H9 (cell line): ENCODE results near the gene RBFOX1. TPM values are rescaled to one million over a fixed set of nuclear protein-coding genes. Genes with fewer than 3 reads are reported as not detected.

Source experiments
- DNase-seq: peaks from one replicate; pipeline ENCODE4 v3.0.0-alpha.2; 2017
- H2AFZ ChIP-seq: one replicate; pipeline ENCODE4 v1.6.1; 2013; ENCODE audit warnings: mild to moderate bottlenecking, low read length, control low read depth, moderate library complexity
- H2AK5ac ChIP-seq: 2 replicates; pipeline ENCODE4 v1.6.1; 2013; ENCODE audit warnings: low read length, control low read depth, mixed read lengths; ENCODE audit not compliant: insufficient read length
- H2BK120ac ChIP-seq: one replicate; pipeline ENCODE4 v1.6.1; 2013; ENCODE audit warnings: low read depth, mild to moderate bottlenecking, low read length, control low read depth, inconsistent platforms; ENCODE audit not compliant: poor library complexity, severe bottlenecking
- H2BK12ac ChIP-seq: 2 replicates; pipeline ENCODE4 v1.6.1; 2013; ENCODE audit warnings: low read length, control low read depth, mixed read lengths, low read depth; ENCODE audit not compliant: insufficient read length
- H2BK15ac ChIP-seq: 2 replicates; pipeline ENCODE4 v1.6.1; 2013; ENCODE audit warnings: low read depth, low read length, control low read depth
- H2BK20ac ChIP-seq: one replicate; pipeline ENCODE4 v1.6.1; 2013; ENCODE audit warnings: low read depth, mild to moderate bottlenecking, low read length, control low read depth, inconsistent platforms; ENCODE audit not compliant: poor library complexity, severe bottlenecking
- H2BK5ac ChIP-seq: 2 replicates; pipeline ENCODE4 v1.6.1; 2013; ENCODE audit warnings: low read length, control low read depth, mixed read lengths; ENCODE audit not compliant: insufficient read length
- H3K14ac ChIP-seq: 2 replicates; pipeline ENCODE4 v1.6.1; 2013; ENCODE audit warnings: low read length, control low read depth; ENCODE audit not compliant: insufficient read depth
- H3K18ac ChIP-seq: 2 replicates; pipeline ENCODE4 v1.6.1; 2013; ENCODE audit warnings: low read depth, mild to moderate bottlenecking, mixed read lengths, low read length, control low read depth; ENCODE audit not compliant: insufficient read length
- H3K23ac ChIP-seq: 2 replicates; pipeline ENCODE4 v1.6.1; 2013; ENCODE audit warnings: low read length, control low read depth, mixed read lengths, low read depth; ENCODE audit not compliant: insufficient read length
- H3K23me2 ChIP-seq: 2 replicates; pipeline ENCODE4 v1.6.1; 2013; ENCODE audit warnings: low read depth, mild to moderate bottlenecking, mixed read lengths, low read length, control low read depth; ENCODE audit not compliant: insufficient read length, poor library complexity, severe bottlenecking
- H3K27ac ChIP-seq: 2 replicates; pipeline ENCODE4 v1.5.1; 2013; ENCODE audit warnings: low read length, control low read depth, mixed read lengths, low read depth; ENCODE audit not compliant: insufficient read length
- H3K27me3 ChIP-seq: 2 replicates; pipeline ENCODE4 v1.6.1; 2013; ENCODE audit warnings: low read length, control low read depth, inconsistent platforms; ENCODE audit not compliant: insufficient read depth
- H3K4ac ChIP-seq: 2 replicates; pipeline ENCODE4 v1.6.1; 2013; ENCODE audit warnings: low read depth, mild to moderate bottlenecking, control low read depth, inconsistent platforms, low read length, moderate library complexity
- H3K4me1 ChIP-seq: 2 replicates; pipeline ENCODE4 v1.6.1; 2013; ENCODE audit warnings: low read length, control low read depth, inconsistent platforms; ENCODE audit not compliant: insufficient read depth
- H3K4me2 ChIP-seq: 2 replicates; pipeline ENCODE4 v1.6.1; 2013; ENCODE audit warnings: low read length, control low read depth, mixed read lengths; ENCODE audit not compliant: insufficient read length, insufficient read depth
- H3K56ac ChIP-seq: 2 replicates; pipeline ENCODE4 v1.6.1; 2013; ENCODE audit warnings: low read depth, mild to moderate bottlenecking, mixed read lengths, low read length, control low read depth; ENCODE audit not compliant: insufficient read length
- H3K79me1 ChIP-seq: 2 replicates; pipeline ENCODE4 v1.6.1; 2013; ENCODE audit warnings: low read depth, mild to moderate bottlenecking, moderate library complexity, low read length, control low read depth, inconsistent platforms; ENCODE audit not compliant: insufficient read depth, poor library complexity, severe bottlenecking
- H3K79me2 ChIP-seq: 2 replicates; pipeline ENCODE4 v1.6.1; 2013; ENCODE audit warnings: low read length, control low read depth, inconsistent platforms; ENCODE audit not compliant: insufficient read depth
- H3K9ac ChIP-seq: 2 replicates; pipeline ENCODE4 v1.6.1; 2013; ENCODE audit warnings: low read length, control low read depth, mixed read lengths; ENCODE audit not compliant: insufficient read length; ENCODE audit errors: extremely low read depth
- H3K9me3 ChIP-seq: one replicate; pipeline ENCODE4 v1.6.1; 2013; ENCODE audit warnings: low read depth, low read length, inconsistent platforms; ENCODE audit not compliant: control insufficient read depth
- H3T11ph ChIP-seq: one replicate; pipeline ENCODE4 v1.6.1; 2013; ENCODE audit warnings: mild to moderate bottlenecking, low read length, control low read depth, inconsistent platforms
- H4K20me1 ChIP-seq: one replicate; pipeline ENCODE4 v1.6.1; 2013; ENCODE audit not compliant: control insufficient read depth, insufficient read length, insufficient read depth
- H4K5ac ChIP-seq: 2 replicates; pipeline ENCODE4 v1.6.1; 2013; ENCODE audit warnings: low read depth, mild to moderate bottlenecking, mixed read lengths, low read length, control low read depth; ENCODE audit not compliant: insufficient read length
- H4K8ac ChIP-seq: replicated peaks from 2 replicates; pipeline ENCODE4 v1.6.1; 2013; ENCODE audit warnings: low read length, control low read depth, mixed read lengths, low read depth; ENCODE audit not compliant: insufficient read length
- H4K91ac ChIP-seq: 2 replicates; pipeline ENCODE4 v1.6.1; 2013; ENCODE audit warnings: low read depth, mild to moderate bottlenecking, moderate library complexity, mixed read lengths, low read length, control low read depth; ENCODE audit not compliant: insufficient read length
- H3K27ac Mint-ChIP-seq, 3 experiments: 2 replicates in 2 of 3; 3 replicates in 1 of 3; pipeline ENCODE4 v1.8.0; 2020 to 2021; ENCODE audit warnings: mixed read lengths in 3 of 3, mild to moderate bottlenecking in 1 of 3, moderate library complexity in 1 of 3
- H3K27me3 Mint-ChIP-seq: 2 replicates; pipeline ENCODE4 v1.8.0; 2021; ENCODE audit warnings: low read depth, mild to moderate bottlenecking, moderate library complexity, mixed read lengths
- H3K36me3 Mint-ChIP-seq, 3 experiments: 2 replicates in 2 of 3; 3 replicates in 1 of 3; pipeline ENCODE4 v1.8.0; 2020 to 2021; ENCODE audit warnings: low read depth in 3 of 3, mixed read lengths in 3 of 3; ENCODE audit not compliant: insufficient read depth in 1 of 3
- H3K4me1 Mint-ChIP-seq, 2 experiments: 2 replicates each; pipeline ENCODE4 v1.8.0; 2020; ENCODE audit warnings: mixed read lengths in 2 of 2
- H3K4me3 Mint-ChIP-seq, 2 experiments: 2 replicates in 1 of 2; 3 replicates in 1 of 2; pipeline ENCODE4 v1.8.0; 2020 to 2021; ENCODE audit warnings: mild to moderate bottlenecking in 2 of 2, mixed read lengths in 2 of 2, moderate library complexity in 1 of 2
- H3K9me3 Mint-ChIP-seq, 2 experiments: 2 replicates in 1 of 2; 3 replicates in 1 of 2; pipeline ENCODE4 v1.8.0; 2020; ENCODE audit warnings: mild to moderate bottlenecking in 2 of 2, mixed read lengths in 2 of 2, moderate library complexity in 1 of 2
- CTCF ChIP-seq: fragments of 200-600 bp; sonication (generic); conservative IDR thresholded peaks from 3 replicates; pipeline ENCODE4 v1.8.0; 2021; ENCODE audit warnings: antibody characterized with exemption, mild to moderate bottlenecking
- WGBS: extraction: QIAGEN DNeasy Blood & Tissue Kit; methylation state at CpG from one replicate; pipeline ENCODE4 v1.1.7; 2013; ENCODE audit warnings: missing lambda C conversion rate, low lambda C conversion rate, mixed read lengths; ENCODE audit not compliant: insufficient read length; ENCODE audit errors: extremely low coverage; 5-methylcytosine and 5-hydroxymethylcytosine counted together
- total RNA-seq: library from RNA; stranded (reverse); gene quantifications from 2 replicates; pipeline ENCODE4 v1.2.1, GENCODE V29; 2021

The RBFOX1 gene
- total RNA-seq, 1 experiment from 2014 or later: 2.0 TPM

- Mint-ChIP-seq H3K4me3 (no peak overlapping the region), H3K36me3 (no peaks in the 10 kb centered on the region), H3K9me3 (no peaks in the 10 kb centered on the region), H3K27ac (no peak overlapping the region), H3K4me1 (no peaks in the 10 kb centered on the region; a peak in 1 of 4 replicates), H3K27me3 (no peaks in the 10 kb centered on the region)
- Histone ChIP-seq H3K23me2 (no peaks in the 10 kb centered on the region), H4K8ac (no peak overlapping the region), H2BK5ac (no peak overlapping the region), H2AFZ (no peak overlapping the region), H3K56ac (no peak overlapping the region), H3K79me1 (no peaks in the 10 kb centered on the region), H2BK12ac (no peak overlapping the region), H3K27ac (no peak overlapping the region), H3K9me3 (no peaks in the 10 kb centered on the region), H3K14ac (no peak overlapping the region), H3K27me3 (no peaks in the 10 kb centered on the region), H3K79me2 (no peaks in the 10 kb centered on the region), H3K18ac (no peak overlapping the region), H2BK20ac (no peak overlapping the region), H3K4me1 (no peaks in the 10 kb centered on the region), H3K4me2 (no peak overlapping the region), H2BK15ac (no peak overlapping the region), H2AK5ac (no peak overlapping the region), H3K4ac (no peak overlapping the region), H2BK120ac (no peak overlapping the region), H4K91ac (no peak overlapping the region), H3T11ph (no peak overlapping the region), H3K23ac (no peak overlapping the region), H3K9ac (no peak overlapping the region), H4K5ac (no peak overlapping the region), H4K20me1 (no peaks in the 10 kb centered on the region)
- DNase-seq: no peak
- no CpG with 5 or more reads among the region's 5 CpGs for WGBS
- no peak for TF ChIP-seq CTCF
Observed at GRCh38 chr16:7400117-7400890, 67.7 kb downstream of the RBFOX1 start.
